Hippocampal formation (tissue), 2 donors: ENCODE data around the gene NOBOX.
"Not testable (repeated sequence)": the region's sequence is repeated elsewhere in the genome, so short reads cannot be mapped to it uniquely, and the experiment has no call there.

Experiments
- DNase-seq, 2 donors: peaks; one replicate each; lab custom pipeline; 2025; lab: John Stamatoyannopoulos, UW

NOBOX gene

DNA sequence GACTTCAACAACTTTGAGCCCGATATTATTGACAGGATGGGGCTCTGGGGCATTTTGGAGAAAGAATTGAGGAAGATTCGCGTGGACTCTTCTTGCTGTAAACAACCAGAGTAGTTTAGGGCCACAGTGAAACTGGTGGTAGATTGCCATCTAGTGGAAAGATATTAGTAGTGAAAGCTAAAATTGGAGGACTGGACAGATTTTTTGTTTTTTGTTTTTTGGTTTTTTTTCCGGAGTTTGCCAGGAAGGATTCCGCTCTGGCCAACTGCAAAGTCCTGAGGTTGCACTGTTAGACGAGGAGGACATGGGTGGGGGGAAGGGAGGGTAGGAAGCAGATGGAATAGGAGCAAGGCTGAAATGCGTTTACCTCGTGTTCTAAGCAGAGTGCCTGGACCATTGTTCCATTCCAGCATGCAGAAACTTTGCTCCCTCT, 11.7 kb downstream of the NOBOX start:
- peak in 1 of 2 donors; percentile 78 for DNase-seq

DNA sequence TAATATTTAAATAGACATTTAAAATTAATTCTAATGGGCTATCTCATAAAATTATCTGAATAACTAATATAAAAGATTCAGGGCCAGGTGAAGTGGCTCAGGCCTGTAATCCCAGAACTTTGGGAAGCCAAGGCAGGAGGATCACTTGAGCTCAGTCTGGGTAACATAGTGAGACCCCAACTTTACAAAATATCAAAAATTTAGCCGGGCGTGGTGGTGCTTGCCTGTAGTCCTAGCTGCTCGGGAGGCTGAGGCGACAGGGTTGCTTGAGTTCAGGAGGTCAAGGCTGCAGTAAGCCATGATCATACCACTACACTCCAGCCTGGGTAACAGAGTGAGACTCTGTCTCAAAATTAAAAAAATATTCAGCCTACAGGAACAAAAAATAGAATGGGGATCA, 12.5 kb downstream of the NOBOX start:
- no peak for DNase-seq

DNA sequence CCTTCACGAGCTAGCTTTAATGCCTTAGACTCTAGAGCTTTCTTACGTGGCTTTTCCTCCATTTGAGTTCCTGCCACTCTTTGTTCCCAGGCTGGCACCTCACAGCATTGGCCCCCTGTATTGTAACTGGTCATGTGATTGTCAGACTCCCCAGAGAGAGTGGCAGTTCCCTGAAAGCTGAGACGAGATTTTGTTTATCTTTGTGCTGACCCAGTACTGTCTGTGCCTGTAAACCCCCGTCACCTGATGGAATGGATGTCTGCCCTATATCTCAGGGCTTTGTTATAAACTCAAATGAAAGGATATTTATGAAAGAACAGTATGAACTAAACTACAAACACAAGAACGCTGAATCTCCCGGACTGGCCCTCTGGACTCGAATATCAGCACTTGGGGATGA, 13.0 kb downstream of the NOBOX start:
- DNase-seq = no peak

DNA sequence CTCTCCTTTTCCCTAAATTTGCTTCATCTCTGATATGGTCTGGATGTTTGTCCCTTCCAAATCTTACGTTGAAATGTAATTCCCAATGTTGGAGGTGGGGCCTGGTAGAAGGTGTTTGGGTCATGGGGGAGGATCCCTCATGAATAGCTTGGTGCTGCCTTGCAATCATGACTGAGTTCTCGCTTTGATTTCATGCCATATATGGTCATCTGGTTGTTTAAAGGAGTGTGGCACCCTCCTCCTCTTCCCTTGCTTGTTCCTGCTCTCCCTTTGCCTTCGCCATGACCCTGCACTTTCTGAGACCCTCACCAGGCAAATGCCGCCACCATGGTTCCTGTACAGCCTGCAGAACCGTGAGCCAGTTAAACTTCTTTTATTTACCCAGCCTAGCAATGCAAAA, 14.5 kb downstream of the NOBOX start:
- no peak for DNase-seq

DNA sequence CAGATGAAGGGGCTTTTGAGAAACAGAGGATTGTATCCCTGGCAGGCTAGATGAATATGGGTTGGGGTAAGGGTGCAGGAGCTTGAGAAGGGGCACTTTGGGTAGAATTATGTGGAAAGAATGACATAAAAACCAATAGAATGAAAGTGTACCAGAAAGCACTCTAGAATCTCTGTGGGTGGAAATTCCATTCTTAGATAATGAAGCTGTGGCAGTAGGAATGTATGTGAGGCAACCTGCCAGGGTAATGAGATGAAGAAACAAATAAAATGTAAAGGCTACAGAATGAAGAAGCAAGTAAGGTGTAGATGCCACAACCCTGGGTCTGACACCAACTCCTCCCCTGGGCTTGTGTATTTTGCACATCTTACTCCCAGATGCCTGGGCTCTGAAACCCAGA, 16.8 kb downstream of the NOBOX start:
- no peak for DNase-seq

DNA sequence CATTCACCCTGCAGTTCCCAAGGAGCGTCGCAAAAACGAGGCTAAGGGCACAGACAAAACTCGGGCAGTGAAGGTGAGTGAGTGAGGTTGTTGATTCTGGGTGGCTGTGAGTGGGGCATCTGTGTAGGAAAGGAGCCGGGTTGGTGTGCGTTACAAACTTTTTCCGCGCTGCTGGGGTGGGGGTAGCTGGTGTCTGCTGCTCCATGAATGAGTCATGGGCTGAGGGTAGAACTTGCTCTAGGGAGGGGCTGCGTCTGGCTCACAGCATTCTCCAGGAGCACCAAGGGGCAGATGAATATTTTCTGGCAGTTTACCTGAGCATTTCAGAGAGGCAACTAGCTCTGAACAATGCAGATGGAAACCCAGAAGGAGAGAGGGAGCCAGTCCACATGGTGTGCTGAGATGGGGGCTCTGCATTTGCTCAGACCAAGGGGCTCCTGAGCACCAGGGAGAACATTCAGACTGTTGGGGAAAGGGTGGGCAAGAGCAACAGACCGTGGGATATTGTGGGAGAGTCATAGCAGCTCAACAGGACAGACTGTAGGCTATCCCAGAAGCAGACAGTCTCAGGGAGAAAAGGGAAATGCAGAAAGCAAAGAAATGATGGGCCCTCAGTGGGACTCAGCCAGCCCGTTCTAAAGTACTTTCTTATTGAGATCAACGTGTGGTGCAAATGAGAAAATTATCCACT, 18.8 kb downstream of the NOBOX start:
- DNase-seq = no peak

DNA sequence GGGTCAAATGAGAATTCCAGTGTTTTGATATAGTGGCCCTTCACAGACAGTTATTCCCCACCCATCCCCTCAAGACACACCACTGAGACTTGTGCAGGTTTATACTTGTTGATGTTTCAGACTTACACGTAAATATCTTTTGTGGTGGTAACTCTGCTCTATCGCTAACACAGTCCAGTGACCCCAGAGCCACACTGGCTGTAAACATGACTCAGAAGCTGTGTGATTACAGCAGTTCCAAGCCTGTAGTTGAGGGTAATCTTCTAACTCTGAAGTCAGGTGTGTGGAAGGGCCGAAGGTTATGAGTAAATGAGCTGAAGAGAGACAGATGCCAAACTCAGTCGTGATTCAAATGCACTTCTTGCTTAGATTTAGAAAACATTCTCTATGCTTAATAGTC, 19.4 kb downstream of the NOBOX start:
- DNase-seq = no peak

DNA sequence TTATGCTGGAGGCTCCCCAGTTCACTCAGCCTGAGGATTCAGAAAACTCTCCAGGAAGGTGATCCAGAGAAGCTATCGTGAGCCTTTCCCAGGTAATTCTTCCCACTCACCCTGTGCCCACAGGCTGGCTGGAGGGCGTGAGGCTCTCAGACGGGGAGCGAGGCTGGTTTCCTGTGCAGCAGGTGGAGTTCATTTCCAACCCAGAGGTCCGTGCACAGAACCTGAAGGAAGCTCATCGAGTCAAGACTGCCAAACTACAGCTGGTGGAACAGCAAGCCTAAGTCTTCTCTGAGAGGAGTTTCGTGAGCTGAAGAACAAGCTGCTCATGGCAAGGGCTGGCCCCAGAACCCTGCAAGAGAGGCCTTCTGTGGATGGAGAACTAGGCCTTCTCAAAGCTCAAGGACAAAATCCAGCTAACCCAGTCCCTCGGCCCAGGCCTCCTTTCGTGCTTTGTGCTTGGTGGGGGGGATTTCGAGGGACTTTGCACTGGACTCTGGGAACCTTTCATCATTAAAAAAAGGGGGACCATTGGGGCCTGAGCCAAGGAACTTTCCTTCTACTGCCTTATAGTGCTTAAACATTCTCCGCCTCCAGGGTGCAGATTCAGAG, 23.6 kb downstream of the NOBOX start:
- no peak for DNase-seq

DNA sequence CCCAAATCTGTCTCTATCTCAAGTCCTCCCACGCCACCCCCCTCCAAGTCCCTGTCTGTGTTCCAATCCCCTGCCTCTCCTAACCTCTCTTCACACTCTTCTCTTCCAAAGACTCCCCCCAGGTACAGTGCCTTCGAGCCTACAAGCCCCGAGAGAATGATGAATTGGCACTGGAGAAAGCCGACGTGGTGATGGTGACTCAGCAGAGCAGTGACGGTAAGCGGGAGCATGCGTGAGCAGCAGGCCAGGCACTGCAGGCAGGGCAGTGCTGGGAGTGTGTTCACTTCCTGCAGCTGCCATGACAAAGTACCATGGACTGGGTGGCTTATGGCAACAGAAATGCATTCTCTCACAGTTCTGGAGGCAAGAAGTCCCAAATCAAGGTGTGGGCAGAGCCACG, 24.8 kb downstream of the NOBOX start:
- no peak for DNase-seq

DNA sequence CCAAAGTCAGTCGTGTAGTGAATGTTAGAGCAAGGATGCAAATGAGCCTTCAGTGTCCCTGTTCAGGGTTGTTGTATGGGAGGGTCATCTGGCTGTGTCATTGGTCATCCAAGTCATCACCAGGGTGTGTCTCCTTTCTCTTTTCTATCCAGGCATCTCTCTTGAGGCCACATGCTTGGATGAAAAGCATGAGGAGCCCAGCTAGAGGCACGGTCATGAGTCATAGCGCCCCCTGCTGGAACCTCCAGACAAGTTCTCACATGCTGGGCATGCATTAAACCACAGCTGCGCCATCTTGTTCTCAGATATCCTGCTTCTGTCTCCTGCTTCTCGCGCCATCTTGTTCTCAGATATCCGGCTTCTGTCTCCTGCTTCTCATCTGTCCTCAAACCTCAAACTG, 34.3 kb downstream of the NOBOX start:
- not testable (repeated sequence) for DNase-seq

DNA sequence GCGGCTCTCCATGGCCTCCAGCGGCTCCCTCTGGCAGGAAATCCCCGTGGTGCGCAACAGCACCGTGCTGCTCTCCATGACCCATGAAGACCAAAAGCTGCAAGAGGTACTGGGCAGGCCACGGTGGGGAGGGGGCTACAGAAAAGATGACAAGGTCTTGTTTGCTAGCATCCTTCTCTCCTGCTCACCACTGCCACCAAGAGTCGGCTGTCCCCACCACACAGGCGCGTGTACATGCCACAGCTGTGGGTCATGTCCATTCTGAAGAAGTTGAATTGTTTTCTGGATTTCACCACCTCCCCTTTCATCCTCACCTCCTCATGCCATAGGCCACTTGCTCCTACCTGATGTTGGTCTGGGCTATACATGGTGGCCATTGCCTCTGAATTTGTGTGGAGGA, 36.2 kb downstream of the NOBOX start:
- not testable (repeated sequence) for DNase-seq

DNA sequence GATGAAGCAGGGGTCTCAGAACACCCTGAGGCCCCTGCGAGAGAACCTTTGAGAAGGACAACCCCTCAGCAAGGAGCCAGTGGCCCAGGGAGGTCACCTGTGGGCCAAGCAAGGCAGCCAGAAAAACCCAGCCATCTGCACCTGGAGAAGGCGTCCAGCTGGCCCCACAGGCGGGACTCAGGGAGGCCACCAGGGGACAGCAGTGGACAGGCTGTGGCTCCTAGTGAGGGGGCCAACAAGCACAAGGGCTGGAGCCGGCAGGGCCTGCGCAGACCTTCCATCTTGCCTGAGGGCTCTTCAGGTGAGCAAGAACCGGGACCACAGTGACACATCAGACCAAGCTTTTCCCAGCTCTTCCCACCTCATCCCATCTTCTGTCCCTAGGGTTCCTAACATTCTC, 38.0 kb downstream of the NOBOX start:
- DNase-seq = not testable (repeated sequence)

DNA sequence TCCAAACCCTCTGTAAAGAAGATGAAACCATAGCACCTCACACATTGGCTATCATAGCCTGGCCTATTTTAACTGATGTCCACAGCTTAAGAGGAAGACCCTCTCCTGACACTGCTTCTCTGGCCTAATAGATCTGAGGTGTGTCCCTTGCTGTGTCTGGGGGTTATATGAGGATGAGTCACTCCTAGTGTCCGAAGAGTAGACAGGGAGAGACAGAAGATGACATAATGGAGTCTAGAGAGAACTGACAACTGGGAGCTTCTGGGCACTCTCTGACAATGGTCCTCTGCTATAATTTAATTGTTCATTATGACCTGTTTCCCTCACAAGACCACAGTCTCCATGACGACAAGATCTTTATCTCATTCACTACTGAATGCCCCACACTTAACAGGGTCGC, 41.4 kb downstream of the NOBOX start:
- not testable (repeated sequence) for DNase-seq

DNA sequence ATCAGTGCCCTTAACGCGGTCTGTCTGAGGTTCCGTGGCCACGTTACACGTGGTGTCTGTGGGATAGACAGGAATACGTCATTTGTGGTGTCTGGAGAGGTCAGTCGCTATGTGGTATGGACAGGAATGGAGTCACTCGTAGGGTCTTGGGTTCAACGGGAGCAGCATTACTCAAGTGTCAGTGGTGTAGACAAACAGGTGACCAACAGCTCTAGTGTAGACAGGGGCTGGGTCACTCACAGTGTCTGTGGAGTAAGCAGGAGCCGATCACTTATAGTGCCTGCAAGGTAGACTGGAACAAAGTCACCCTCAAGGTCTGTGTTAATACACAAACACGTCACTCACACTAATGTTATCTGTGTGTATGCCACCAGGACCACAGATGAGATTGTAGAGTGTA, 46.6 kb downstream of the NOBOX start:
- DNase-seq = not testable (repeated sequence)

DNA sequence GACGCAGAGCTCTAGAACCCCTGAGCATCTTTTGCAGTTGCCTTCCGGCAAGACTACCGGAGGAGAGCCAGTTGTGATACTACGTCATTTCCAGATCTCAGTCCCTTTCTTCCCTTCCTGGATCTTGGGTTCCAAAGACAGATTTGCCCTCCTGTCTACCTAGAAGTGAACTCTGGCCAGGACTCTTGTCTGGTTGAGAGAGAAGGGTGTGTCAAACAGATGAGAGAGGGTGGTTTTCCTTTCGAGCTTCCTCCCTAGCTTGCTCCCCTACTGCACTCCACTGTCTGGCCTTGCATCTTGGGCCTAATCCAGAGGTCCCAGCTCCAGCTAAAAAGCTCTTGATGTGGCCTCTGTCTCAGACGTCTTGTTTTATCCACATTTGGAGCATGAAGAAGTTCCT, 47.3 kb downstream of the NOBOX start:
- not testable (repeated sequence) for DNase-seq

DNA sequence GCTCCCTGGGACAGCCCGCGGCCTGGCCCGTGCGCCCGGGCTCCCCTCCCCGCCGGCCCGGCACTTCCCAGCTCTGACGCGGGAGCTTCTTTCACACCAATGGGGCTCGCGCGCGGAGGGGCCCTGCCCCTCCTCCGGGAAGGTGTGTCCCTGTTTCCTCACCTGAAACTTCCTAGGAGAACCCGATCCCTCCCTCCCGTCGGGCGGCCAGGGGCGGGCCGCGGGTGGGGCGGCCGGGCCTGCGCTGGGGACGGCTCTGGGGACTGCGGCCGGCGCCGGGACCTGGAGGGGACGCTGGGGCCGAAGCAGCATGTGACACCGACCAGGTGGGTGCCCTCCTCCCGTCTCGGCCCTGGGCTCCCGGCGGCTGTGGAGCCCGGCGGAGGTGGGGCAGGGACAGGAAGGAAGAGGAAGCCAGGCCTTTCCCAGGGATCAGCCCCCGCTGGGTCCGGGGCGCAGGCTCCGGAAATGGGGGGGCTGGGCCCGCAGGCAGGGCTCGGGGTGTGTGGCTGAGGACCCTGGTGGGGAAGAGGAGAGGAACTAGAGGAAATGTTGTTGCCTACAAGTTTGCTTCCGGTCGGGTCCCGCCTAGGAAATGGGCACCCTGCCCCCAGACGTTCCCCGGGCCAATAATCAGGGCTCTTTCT, 48.2 kb downstream of the NOBOX start, which contains the start of gene ARHGEF5:
Gene ARHGEF5, plus strand, starts transcription at position 227 of the 647 bp plus-strand sequence. CDS start 7,268 bp downstream, outside the sequence.
- DNase-seq = not testable (repeated sequence)

DNA sequence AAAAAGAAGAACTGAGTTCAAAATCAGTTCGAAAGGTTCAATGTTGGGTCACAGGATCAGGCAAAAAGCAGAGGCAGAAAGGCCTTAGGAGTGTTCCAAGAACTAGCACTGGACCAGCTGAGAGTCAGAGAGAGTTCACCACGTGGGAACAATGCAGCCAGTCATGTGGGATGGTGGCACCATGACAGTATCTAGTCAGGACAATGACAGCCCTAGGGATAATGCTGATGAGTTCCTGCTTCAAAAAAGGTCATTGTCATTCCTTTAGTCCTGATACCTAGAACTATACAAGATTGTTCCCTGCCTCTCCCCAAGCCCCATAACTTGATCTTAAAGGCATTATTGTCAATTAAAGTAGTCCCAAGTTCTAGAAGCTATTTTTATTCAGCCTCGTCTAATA, 51.8 kb downstream of the NOBOX start:
- DNase-seq = not testable (repeated sequence)

DNA sequence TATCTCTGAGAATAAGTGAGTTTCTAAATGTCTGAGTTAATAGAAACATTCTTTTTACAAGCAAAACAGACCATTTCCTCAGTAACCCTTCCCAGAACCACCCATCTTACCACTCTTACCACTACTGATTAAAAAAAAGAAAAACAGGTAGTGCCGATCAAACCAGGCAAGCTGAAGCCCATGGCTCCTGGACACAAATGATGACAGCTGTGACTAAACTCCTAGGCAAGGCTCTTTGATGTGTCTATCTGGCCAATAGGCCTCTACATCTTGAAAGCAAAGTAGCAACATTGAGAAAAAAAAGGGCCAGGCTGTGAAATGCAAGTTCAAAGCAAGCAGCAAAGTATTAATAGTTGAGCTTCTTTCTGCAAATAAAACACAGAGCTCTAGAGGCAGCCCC, 54.9 kb downstream of the NOBOX start:
- DNase-seq = not testable (repeated sequence)
